Measurements from ENCODE around the gene REM2. TPM values are rescaled to one million over a fixed set of nuclear protein-coding genes. Genes with fewer than 3 reads are reported as not detected.
A peak's percentile ranks its signal among the peaks of the same experiment; 100 is the strongest.

Gene REM2
- total RNA-seq, 1 experiment from 2014 or later, result not detected

DNA sequence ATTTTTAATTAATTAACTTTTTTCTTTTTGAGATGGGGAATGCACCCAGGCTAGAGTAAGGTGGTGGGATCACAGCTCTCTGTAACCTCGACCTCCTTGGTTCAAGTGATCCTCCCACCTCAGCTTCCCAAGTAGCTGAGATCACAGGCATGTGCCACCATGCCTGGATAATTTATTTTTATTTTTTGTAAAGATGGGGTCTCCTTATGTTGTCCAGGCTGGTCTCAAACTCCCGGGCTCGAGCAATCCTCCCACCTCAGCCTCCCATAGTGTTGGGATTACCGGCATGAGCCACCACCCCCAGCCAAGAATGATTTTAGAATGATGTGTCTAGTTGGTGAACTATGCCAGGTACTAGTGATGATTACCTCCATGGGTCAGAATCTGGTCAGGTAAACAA is 18.0 kb upstream of the REM2 start:
- H3K4me3 ChIP-seq, result no peak overlapping the region
- no peaks in the 10 kb centered on the region for H3K9me3 ChIP-seq
- no peaks in the 10 kb centered on the region for H3K27me3 ChIP-seq
- no peaks in the 10 kb centered on the region for H3K36me3 ChIP-seq
- DNase-seq, result no peak

DNA sequence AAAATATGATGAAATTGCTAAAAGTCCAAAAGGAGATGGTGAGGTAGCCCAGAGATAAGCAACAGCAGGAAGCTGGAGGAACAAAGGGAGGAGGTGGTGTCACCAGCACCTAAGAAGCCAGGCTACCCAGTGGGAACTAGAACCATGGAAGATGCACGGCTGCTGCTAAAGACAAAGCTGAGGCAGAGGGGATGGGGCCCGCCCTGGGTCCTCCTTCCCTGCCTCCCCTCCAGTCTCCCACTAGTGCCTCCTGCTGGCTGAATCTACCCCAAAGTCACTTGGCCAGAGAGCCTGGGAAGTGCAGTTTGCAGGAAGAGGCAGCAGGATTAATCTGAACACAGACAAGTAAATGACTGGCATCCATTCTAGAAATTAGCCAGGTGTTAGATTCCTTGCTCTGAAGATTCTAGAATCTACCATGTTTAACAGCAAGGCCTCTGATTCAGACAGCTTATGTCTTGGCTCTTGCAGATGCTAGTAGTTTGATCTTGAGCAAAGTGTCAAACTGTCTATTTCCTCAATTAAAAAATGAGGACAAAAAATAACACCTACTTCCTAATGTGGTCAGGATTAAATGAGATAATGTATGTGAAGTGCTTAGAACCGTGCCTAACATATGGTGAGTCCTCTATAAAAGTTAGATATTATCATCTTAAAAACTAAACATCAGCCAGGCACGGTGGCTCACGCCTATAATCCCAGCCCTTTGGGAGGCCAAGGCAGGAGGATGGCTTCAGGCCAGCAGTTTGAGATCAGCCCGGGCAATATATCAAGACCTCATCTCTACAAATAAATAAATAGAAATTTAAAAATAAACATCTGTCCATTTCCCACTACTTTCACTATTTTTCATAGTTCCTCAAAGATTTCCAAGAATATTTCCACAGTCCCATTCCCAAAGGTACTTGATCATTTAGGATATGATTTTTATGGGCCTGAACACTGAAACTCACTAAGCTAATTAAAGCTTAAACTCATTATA is 17.3 kb upstream of the REM2 start:
- Histone ChIP-seq H3K9me3 (no peaks in the 10 kb centered on the region), H3K27me3 (no peaks in the 10 kb centered on the region), H3K36me3 (no peaks in the 10 kb centered on the region), H3K4me3 (no peak overlapping the region)
- peak; percentile 46 for DNase-seq

DNA sequence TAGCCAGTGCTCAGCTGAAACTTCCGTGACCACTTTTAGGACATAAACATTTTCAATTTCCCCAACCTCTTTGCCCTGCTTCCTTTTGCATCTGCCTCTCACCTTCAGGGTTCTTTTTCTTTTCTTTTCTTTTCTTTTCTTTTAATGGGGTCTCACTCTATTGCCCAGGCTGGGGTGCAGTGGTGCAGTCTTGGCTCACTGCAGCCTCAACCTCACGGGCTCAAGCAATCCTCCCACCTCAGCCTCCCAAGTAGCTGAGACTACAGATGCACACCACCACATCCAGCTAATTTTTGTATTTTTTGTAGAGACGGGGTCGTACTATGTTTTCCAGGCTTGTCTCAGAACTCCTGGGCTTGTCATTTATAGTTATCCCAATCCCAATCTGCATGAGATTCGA is 16.1 kb upstream of the REM2 start:
- Histone ChIP-seq H3K4me3 (no peak overlapping the region), H3K9me3 (no peaks in the 10 kb centered on the region), H3K36me3 (no peaks in the 10 kb centered on the region), H3K27me3 (no peaks in the 10 kb centered on the region)
- DNase-seq, result no peak

DNA sequence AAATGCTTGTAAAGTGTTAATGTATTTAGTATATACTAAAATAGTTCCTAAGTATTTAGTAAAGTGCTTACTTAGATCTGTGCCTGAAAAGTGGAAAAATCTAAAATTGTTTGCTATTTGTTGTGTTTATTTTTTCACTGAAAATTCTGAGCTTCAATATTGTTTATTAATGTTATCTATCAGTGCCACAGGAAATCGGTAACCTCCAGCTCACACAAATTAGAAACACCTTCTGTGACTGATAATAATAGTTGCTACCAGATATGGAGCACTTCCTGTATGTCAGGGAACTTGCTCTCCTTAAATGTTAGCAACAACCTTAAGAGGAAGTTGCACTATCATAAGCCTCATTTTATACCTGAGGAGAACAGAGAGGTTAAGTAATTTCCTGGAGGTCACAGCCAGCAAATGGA is 12.2 kb upstream of the REM2 start:
- H3K9me3 ChIP-seq, result no peaks in the 10 kb centered on the region
- H3K36me3 ChIP-seq, result peaks cover 16% of the 10 kb centered on the region
- H3K4me3 ChIP-seq, result peak overlapping the region; percentile 81
- H3K27me3 ChIP-seq, result no peaks in the 10 kb centered on the region
- DNase-seq, result no peak

DNA sequence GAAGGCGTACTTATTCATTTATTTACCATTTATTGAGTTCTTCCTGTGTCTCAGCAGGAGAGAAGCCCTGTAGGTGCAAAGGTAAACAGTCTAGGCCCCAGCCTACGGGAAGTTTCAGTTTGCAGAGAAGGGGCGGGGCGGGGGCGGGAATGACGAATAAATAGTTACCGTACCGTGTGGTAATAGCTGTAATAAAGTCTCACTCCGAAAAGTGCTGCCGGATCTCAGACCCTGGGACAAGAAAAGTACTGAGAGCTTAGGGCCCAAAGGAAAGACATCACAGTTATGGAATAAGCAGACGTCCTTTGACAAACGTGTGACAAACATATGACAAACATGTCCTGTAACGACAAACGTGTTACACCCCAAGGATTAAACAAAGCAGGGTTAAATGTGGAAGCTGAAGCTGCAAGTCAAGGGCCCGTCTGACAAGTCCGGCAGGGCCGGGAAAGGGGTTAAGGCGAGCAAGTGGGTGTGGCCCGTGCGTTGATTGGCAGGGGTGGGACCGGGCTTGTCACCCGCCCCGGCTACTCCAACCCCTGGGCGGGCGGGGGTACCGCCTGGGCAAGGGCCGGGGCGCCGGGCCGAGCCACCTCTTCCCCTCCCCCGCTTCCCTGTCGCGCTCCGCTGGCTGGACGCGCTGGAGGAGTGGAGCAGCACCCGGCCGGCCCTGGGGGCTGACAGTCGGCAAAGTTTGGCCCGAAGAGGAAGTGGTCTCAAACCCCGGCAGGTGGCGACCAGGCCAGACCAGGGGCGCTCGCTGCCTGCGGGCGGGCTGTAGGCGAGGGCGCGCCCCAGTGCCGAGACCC is 11.6 kb upstream of the REM2 start, which contains the start of gene LRP10:
Gene LRP10 (plus strand): TSS at position 517 of the 809 bp plus-strand sequence. CDS start 564 bp downstream, outside the sequence.
- Histone ChIP-seq H3K27me3 (no peaks in the 10 kb centered on the region), H3K9me3 (no peaks in the 10 kb centered on the region), H3K4me3 (peak within 1 kb of the TSS; percentile 81), H3K36me3 (peaks cover 16% of the 10 kb centered on the region)
- DNase-seq, result peak; percentile 90

DNA sequence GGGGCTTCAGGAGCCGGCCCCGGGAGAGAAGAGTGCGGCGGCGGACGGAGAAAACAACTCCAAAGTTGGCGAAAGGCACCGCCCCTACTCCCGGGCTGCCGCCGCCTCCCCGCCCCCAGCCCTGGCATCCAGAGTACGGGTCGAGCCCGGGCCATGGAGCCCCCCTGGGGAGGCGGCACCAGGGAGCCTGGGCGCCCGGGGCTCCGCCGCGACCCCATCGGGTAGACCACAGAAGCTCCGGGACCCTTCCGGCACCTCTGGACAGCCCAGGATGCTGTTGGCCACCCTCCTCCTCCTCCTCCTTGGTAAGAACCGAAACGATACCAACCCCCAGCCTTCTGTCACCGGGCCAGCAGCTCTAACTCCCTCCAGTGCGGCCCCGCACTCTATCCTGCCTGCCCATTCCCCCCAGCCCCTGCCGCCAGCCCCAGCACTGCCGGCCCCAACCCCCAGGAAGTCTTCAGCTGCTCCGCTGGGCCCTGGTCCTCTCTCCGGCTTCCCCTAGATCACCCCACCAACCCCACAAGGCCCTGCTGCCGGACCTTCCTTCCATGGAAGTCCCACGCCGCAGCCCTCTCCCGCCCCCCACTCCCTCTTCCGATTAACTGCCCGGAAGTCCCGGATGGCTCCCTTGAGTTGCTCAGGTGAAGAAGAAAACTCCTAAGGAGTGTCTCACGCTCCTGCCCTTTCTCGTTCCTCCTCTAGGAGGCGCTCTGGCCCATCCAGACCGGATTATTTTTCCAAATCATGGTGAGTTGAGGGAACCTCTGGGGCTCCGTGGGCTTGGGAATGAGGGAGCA is 10.8 kb upstream of the REM2 start:
- peak; percentile 68 for DNase-seq
- no peaks in the 10 kb centered on the region for H3K9me3 ChIP-seq
- H3K27me3 ChIP-seq, result no peaks in the 10 kb centered on the region
- peak overlapping the region; percentile 81 for H3K4me3 ChIP-seq
- peaks cover 16% of the 10 kb centered on the region for H3K36me3 ChIP-seq

DNA sequence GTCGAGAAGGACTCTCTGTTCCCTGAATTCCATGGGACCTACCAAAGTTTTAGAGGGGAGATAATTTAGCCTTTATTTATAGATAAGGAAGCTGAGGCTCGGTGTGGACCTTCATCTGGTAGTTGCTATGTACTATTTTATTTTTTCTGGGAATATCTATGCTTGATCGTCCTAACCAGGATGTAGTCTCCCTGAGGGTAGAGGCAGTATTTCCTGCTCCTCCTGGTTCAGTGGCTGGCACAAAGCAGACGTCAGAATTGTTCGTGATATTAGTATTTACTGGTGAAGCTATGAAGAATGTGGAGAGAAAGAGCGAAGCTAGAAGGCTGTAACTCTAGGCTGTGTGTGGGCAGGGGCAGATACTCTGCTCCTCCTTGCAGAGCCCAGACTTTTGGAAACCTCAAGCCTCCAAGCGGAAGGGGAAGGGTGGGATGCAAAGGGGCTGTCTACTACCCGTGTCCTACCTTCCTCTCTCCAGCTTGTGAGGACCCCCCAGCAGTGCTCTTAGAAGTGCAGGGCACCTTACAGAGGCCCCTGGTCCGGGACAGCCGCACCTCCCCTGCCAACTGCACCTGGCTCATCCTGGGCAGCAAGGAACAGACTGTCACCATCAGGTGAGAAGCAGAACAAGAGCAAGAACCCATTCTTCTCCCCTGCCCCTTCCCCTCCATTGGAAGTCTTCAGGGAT is 10.0 kb upstream of the REM2 start:
- Histone ChIP-seq H3K9me3 (no peaks in the 10 kb centered on the region), H3K27me3 (no peaks in the 10 kb centered on the region), H3K4me3 (peak overlapping the region; percentile 81), H3K36me3 (peaks cover 16% of the 10 kb centered on the region)
- DNase-seq, result no peak

DNA sequence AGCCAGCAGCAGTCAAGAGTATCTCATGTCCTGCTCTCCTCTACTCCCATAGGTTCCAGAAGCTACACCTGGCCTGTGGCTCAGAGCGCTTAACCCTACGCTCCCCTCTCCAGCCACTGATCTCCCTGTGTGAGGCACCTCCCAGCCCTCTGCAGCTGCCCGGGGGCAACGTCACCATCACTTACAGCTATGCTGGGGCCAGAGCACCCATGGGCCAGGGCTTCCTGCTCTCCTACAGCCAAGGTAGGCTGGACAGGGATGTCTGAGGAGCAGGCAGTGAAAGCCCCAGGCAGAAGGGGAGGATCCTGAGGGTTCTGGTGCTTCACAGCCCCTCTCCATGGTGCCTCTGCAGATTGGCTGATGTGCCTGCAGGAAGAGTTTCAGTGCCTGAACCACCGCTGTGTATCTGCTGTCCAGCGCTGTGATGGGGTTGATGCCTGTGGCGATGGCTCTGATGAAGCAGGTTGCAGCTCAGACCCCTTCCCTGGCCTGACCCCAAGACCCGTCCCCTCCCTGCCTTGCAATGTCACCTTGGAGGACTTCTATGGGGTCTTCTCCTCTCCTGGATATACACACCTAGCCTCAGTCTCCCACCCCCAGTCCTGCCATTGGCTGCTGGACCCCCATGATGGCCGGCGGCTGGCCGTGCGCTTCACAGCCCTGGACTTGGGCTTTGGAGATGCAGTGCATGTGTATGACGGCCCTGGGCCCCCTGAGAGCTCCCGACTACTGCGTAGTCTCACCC is 7.8 kb upstream of the REM2 start:
- Histone ChIP-seq H3K36me3 (peaks cover 16% of the 10 kb centered on the region), H3K27me3 (no peaks in the 10 kb centered on the region), H3K9me3 (no peaks in the 10 kb centered on the region), H3K4me3 (no peak overlapping the region)
- DNase-seq, result no peak

DNA sequence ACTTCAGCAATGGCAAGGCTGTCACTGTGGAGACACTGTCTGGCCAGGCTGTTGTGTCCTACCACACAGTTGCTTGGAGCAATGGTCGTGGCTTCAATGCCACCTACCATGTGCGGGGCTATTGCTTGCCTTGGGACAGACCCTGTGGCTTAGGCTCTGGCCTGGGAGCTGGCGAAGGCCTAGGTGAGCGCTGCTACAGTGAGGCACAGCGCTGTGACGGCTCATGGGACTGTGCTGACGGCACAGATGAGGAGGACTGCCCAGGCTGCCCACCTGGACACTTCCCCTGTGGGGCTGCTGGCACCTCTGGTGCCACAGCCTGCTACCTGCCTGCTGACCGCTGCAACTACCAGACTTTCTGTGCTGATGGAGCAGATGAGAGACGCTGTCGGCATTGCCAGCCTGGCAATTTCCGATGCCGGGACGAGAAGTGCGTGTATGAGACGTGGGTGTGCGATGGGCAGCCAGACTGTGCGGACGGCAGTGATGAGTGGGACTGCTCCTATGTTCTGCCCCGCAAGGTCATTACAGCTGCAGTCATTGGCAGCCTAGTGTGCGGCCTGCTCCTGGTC is 7.2 kb upstream of the REM2 start:
- no peaks in the 10 kb centered on the region for H3K9me3 ChIP-seq
- no peak for DNase-seq
- H3K4me3 ChIP-seq, result no peak overlapping the region
- H3K36me3 ChIP-seq, result peaks cover 16% of the 10 kb centered on the region
- H3K27me3 ChIP-seq, result no peaks in the 10 kb centered on the region

DNA sequence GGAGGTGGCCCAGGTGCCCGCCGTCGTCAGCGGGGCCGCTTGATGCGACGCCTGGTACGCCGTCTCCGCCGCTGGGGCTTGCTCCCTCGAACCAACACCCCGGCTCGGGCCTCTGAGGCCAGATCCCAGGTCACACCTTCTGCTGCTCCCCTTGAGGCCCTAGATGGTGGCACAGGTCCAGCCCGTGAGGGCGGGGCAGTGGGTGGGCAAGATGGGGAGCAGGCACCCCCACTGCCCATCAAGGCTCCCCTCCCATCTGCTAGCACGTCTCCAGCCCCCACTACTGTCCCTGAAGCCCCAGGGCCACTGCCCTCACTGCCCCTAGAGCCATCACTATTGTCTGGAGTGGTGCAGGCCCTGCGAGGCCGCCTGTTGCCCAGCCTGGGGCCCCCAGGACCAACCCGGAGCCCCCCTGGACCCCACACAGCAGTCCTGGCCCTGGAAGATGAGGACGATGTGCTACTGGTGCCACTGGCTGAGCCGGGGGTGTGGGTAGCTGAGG is 6.0 kb upstream of the REM2 start:
- Histone ChIP-seq H3K9me3 (no peaks in the 10 kb centered on the region), H3K36me3 (peaks cover 16% of the 10 kb centered on the region), H3K27me3 (no peaks in the 10 kb centered on the region)

DNA sequence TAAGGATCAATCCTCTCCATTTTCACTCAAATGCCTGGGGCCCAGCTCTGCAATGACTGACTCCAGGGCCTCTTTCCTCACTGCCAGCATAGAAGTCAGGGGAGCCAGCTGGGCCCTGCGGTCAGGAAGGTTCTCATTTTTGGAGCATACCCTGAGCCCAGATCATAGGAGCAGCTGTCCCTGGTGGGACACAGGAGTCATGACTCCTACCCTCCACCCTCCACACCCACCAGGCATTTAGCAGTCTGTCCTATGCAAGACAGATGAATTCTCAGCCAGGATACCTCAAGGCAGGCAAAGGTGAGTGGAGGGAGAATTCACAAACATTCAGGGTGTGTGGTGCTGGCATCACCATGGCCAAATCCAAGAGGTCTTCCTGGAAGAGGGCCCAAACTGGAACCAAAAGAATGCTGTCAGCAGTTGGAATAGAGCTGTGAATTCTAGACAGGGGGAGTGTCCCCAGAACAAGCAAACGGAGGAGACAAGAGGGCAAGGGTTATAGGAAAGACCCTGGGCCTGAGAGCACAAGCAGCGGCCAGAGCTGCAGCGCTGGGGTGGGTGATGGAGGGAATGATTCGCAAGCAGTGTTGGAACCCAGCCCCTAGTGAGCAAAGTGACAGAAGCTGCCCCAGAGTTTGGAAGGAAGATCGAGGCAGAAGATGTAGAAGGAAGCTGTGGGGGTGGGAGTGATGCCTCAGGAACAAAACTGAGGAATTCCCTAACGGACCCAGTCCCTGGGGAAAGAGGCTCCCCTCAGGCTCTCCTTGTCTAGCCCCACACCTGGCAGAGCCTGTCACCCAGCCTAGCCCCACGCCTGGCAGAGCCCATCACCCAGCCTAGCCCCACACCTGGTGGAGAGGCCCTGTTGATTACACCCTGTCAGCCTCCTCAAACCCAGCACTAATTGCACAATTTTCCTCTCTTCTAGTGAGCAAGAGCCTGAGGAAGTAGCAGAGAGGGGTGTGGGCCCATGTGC is 4.5 kb upstream of the REM2 start:
- Histone ChIP-seq H3K4me3 (no peak overlapping the region), H3K9me3 (no peaks in the 10 kb centered on the region), H3K27me3 (no peaks in the 10 kb centered on the region), H3K36me3 (peaks cover 16% of the 10 kb centered on the region)
- no peak for DNase-seq

More for the DNA sequence above, 6.0 kb upstream of the REM2 start:
- no peak for DNase-seq
- H3K4me3 ChIP-seq, result no peak overlapping the region

DNA sequence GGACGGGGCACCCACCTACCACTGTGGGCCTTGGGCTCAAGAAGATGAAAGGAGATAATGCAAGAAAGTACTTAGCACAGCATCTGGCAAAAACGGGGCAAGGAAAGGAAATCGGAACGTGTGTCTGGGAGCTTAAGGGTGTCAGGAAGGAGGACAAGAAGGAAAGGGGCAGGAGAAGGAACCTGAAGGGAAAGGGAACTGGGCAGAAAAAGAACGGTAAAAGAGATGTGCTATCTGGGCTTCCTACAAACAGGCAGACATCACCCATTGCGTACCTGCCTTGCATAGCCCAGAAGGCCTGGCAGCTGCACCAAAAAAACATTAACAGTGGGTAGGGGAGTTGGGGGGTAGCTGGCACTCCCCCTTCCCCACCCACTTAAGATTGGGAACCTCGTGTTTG is 958 bp upstream of the REM2 start:
- no peak for DNase-seq
- Histone ChIP-seq H3K9me3 (no peaks in the 10 kb centered on the region), H3K4me3 (no peak overlapping the region), H3K36me3 (no peaks in the 10 kb centered on the region), H3K27me3 (no peaks in the 10 kb centered on the region)

DNA sequence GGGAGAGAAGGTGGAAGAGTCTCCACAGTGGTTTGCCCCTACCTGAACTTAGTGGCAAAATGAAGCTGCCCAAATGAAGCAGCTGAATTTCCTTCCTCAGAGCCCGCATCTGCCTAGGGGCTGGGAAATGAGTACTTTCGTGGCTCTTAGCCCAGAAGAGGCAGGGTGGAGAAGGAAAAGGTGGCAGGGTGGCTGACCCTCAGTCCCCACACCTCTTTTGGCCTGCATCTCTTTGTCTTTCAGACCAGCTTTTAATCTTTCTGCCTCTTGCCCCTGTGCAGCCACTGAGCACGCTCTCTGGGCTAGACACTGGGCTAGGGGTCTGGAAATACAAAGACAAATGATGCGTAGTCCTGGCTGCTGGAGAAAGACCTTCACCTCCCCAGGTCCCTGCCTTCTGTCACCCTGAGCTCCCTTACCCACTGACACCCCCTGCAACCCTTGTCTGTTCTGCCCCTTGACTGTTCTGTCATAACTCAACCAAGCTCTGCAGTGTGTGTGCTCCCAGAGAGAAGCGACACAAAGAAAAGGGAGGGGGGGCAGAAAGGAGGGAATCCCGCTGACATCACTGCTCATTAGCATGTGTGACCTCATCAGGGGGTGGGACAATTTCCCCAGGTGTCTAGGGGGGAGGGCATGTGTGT is 371 bp upstream of the REM2 start:
- Histone ChIP-seq H3K4me3 (no peak overlapping the region), H3K36me3 (no peaks in the 10 kb centered on the region), H3K9me3 (no peaks in the 10 kb centered on the region), H3K27me3 (no peaks in the 10 kb centered on the region)
- no peak for DNase-seq

Data from MG63 (cell line).